ENCODE data around the gene EAF1. TPM values are rescaled to one million over a fixed set of nuclear protein-coding genes. Genes with fewer than 3 reads are reported as not detected.

EAF1 gene
- polyA plus RNA-seq, 1 donor from 2014 or later, result 45.4 TPM

GRCh38 chr3:15491143-15491542, 63.7 kb downstream of the EAF1 start:
- Histone ChIP-seq H3K79me2 (replicated peaks; ENCODE audit: insufficient read depth, low read length) (no peaks in the 10 kb centered on the region), H3F3A (ENCODE audit: insufficient read depth, low read length, poor library complexity, severe bottlenecking) (no peaks in the 10 kb centered on the region), H3K9me2 (ENCODE audit: insufficient read depth, low read length) (no peaks in the 10 kb centered on the region), H2AFZ (ENCODE audit: low read depth, low read length) (no peak overlapping the region), H3K9me3 (ENCODE audit: low read length) (no peaks in the 10 kb centered on the region), H3K36me3 (ENCODE audit: insufficient read depth, low read length) (peaks cover 4% of the 10 kb centered on the region), H3K4me3 (ENCODE audit: low read length) (no peak overlapping the region), H3K27me3 (ENCODE audit: insufficient read depth, low read depth, low read length) (no peaks in the 10 kb centered on the region), H3K4me2 (ENCODE audit: low read length) (no peak overlapping the region), H4K20me1 (ENCODE audit: insufficient read depth) (no peaks in the 10 kb centered on the region), H3K27ac (ENCODE audit: low read length) (no peak overlapping the region), H3K9ac (ENCODE audit: low read length) (no peak overlapping the region)
- TF ChIP-seq EP300 (conservative IDR thresholded peaks at IDR 0.05; ENCODE audit: poor library complexity, severe bottlenecking), result no peak
- TF ChIP-seq TAF1 (IDR thresholded peaks at IDR 0.05; ENCODE audit: low read depth), result no peak
- TF ChIP-seq RAD21 (conservative IDR thresholded peaks at IDR 0.05), result no peak
- TF ChIP-seq POLR2AphosphoS5 (IDR thresholded peaks at IDR 0.05), result no peak
- TF ChIP-seq EZH2 (IDR thresholded peaks at IDR 0.05; ENCODE audit: borderline replicate concordance, insufficient read depth, low read length, poor library complexity, severe bottlenecking), result no peak
- TF ChIP-seq, protein P1, sequence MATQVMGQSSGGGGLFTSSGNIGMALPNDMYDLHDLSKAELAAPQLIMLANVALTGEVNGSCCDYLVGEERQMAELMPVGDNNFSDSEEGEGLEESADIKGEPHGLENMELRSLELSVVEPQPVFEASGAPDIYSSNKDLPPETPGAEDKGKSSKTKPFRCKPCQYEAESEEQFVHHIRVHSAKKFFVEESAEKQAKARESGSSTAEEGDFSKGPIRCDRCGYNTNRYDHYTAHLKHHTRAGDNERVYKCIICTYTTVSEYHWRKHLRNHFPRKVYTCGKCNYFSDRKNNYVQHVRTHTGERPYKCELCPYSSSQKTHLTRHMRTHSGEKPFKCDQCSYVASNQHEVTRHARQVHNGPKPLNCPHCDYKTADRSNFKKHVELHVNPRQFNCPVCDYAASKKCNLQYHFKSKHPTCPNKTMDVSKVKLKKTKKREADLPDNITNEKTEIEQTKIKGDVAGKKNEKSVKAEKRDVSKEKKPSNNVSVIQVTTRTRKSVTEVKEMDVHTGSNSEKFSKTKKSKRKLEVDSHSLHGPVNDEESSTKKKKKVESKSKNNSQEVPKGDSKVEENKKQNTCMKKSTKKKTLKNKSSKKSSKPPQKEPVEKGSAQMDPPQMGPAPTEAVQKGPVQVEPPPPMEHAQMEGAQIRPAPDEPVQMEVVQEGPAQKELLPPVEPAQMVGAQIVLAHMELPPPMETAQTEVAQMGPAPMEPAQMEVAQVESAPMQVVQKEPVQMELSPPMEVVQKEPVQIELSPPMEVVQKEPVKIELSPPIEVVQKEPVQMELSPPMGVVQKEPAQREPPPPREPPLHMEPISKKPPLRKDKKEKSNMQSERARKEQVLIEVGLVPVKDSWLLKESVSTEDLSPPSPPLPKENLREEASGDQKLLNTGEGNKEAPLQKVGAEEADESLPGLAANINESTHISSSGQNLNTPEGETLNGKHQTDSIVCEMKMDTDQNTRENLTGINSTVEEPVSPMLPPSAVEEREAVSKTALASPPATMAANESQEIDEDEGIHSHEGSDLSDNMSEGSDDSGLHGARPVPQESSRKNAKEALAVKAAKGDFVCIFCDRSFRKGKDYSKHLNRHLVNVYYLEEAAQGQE (IDR thresholded peaks at IDR 0.05; ENCODE audit: borderline replicate concordance), result no peak
- TF ChIP-seq SMC3 (conservative IDR thresholded peaks at IDR 0.05; ENCODE audit: poor library complexity), result no peak
- TF ChIP-seq, protein P2, sequence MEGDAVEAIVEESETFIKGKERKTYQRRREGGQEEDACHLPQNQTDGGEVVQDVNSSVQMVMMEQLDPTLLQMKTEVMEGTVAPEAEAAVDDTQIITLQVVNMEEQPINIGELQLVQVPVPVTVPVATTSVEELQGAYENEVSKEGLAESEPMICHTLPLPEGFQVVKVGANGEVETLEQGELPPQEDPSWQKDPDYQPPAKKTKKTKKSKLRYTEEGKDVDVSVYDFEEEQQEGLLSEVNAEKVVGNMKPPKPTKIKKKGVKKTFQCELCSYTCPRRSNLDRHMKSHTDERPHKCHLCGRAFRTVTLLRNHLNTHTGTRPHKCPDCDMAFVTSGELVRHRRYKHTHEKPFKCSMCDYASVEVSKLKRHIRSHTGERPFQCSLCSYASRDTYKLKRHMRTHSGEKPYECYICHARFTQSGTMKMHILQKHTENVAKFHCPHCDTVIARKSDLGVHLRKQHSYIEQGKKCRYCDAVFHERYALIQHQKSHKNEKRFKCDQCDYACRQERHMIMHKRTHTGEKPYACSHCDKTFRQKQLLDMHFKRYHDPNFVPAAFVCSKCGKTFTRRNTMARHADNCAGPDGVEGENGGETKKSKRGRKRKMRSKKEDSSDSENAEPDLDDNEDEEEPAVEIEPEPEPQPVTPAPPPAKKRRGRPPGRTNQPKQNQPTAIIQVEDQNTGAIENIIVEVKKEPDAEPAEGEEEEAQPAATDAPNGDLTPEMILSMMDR (IDR thresholded peaks at IDR 0.05; ENCODE audit: poor library complexity, severe bottlenecking), result no peak
- TF ChIP-seq MXI1 (conservative IDR thresholded peaks at IDR 0.05; ENCODE audit: poor library complexity, severe bottlenecking), result no peak

Small RNA genes within 50 kb of the gene (small RNA-seq; reads per million reads assigned to genes)
- gene RNU6-1024P, result 0 reads per million in 3 experiments

Other genes starting within 250 kb of the EAF1 start
- 60.9 and 74.2 TPM in 2 replicates for gene CAPN7, start 221.4 kb upstream of the EAF1 start, polyA plus RNA-seq
- 166 TPM in 2 replicates for gene SH3BP5, start 95.0 kb upstream of the EAF1 start, polyA plus RNA-seq
- 53.3 and 60.8 TPM in 2 replicates for gene METTL6, start 54 bp upstream of the EAF1 start, polyA plus RNA-seq
- gene COLQ, start 94.1 kb downstream of the EAF1 start, polyA plus RNA-seq, result 9.5 and 9.7 TPM in 2 replicates
- gene HACL1, start 174.0 kb downstream of the EAF1 start, polyA plus RNA-seq, result 22.5 and 26.0 TPM in 2 replicates
- gene BTD, start 174.1 kb downstream of the EAF1 start, polyA plus RNA-seq, result 4.6 TPM in 2 replicates